ENCODE results near the gene KRTAP10-9. TPM values are rescaled to one million over a fixed set of nuclear protein-coding genes. Genes with fewer than 3 reads are reported as not detected.

The KRTAP10-9 gene
- total and polyA plus RNA-seq, 2 of the 8 experiments (the other 6 are each of a cell fraction or from before 2014, with no cell fraction given) = not detected

GRCh38 chr21:44617071-44617501 is 9.8 kb upstream of the KRTAP10-9 start (continued):
- TF ChIP-seq RAD21 (IDR thresholded peaks at IDR 0.05 in 1 of 2, conservative IDR thresholded peaks at IDR 0.05 in 1 of 2; ENCODE audit: low read depth in 2 of 2, low read length in 2 of 2) (peak; percentile 25 to 35; a peak in 3 of 4 replicates), MAFK (IDR thresholded peaks at IDR 0.05; ENCODE audit: low read depth, low read length) (no peak), GTF2F1 (IDR thresholded peaks at IDR 0.05; ENCODE audit: borderline replicate concordance, low read depth, low read length) (no peak), ZNF274 (IDR thresholded peaks at IDR 0.05; ENCODE audit: borderline replicate concordance, extremely low read depth, low read length) (no peak), KDM4A (IDR thresholded peaks at IDR 0.05; ENCODE audit: low read depth, low read length, severe bottlenecking) (no peak), NRF1 (IDR thresholded peaks at IDR 0.05; ENCODE audit: low read depth, low read length) (no peak), KDM5A (IDR thresholded peaks at IDR 0.05; ENCODE audit: low read length) (no peak), BRCA1 (IDR thresholded peaks at IDR 0.05; ENCODE audit: low read depth, low read length) (no peak), EZH2 (IDR thresholded peaks at IDR 0.05; ENCODE audit: low read depth, low read length, severe bottlenecking) (no peak), POLR2AphosphoS5 (IDR thresholded peaks at IDR 0.05; ENCODE audit: low read depth, low read length) (no peak), TAF1 (IDR thresholded peaks at IDR 0.05; ENCODE audit: low read depth, low read length) (no peak), SP2 (IDR thresholded peaks at IDR 0.05; ENCODE audit: low read length) (no peak), SP1 (IDR thresholded peaks at IDR 0.05; ENCODE audit: low read depth, low read length) (no peak), TEAD4 (IDR thresholded peaks at IDR 0.05; ENCODE audit: low read depth, low read length) (0 out of 2 replicates have a peak, but pooled peaks have one; percentile 13)

Measured in H1 (cell line).